GM18508 (cell line): ENCODE results near the gene GPAT3.
"Not testable (repeated sequence)": the region's sequence is repeated elsewhere in the genome, so short reads cannot be mapped to it uniquely, and the experiment has no call there.

Experiments used
- ATAC-seq: cut with Tn5 transposase; IDR thresholded peaks from one replicate; pipeline ENCODE4 v1.9.1; 2021; ENCODE audit warnings: moderate number of reproducible peaks; ENCODE audit not compliant: insufficient read depth, unreplicated experiment

GPAT3 gene

GRCh38 chr4:83591056-83591455, 55.1 kb downstream of the GPAT3 start:
- no peak for ATAC-seq

DNA sequence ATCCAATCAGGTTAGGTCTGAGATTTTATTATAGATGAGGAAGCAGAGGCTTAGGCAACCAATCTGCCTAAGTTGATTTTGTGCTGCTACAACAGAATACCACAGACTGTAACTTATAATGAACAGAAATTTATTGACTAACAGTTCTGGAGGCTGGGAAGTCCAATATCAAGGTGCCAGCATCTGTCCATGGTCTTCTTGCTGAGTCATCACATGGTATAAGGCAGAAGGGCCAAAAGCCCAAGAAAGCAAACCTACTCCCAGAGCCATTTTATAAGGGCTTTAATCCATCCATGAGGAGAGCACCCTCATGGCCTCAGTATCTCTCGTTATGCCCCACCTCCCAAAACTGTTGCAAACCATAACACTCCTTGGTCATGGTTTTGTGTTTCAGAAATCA, 55.8 kb downstream of the GPAT3 start:
- ATAC-seq, result no peak

- ATAC-seq, result peak; percentile 46
Observed at GRCh38 chr4:83599183-83599582, 63.3 kb downstream of the GPAT3 start.

GRCh38 chr4:83603129-83603528, 67.2 kb downstream of the GPAT3 start:
- no peak for ATAC-seq

GRCh38 chr4:83604321-83604720, 68.4 kb downstream of the GPAT3 start:
- ATAC-seq, result no peak

DNA sequence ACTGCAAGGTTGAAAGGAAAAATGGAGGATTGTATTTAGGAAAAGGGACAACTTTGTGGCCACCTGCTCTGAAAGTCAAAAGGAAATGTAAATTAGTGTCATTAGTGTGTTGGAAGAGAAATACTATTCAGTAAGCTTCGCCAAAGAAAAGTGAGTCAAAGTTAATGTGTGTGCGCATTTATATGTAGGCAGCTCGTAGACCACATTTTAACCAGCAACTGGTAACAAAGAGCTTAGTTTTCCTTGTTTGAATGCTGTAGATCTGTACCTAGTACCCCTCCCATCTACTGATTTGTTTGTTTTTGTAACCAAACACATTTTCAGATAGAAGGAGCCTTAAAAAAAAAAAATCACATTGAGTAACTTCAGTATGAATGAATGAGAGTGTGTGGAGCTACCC, 69.3 kb downstream of the GPAT3 start:
- no peak for ATAC-seq

- ATAC-seq, result no peak
Observed at GRCh38 chr4:83605744-83606172, 69.8 kb downstream of the GPAT3 start.

DNA sequence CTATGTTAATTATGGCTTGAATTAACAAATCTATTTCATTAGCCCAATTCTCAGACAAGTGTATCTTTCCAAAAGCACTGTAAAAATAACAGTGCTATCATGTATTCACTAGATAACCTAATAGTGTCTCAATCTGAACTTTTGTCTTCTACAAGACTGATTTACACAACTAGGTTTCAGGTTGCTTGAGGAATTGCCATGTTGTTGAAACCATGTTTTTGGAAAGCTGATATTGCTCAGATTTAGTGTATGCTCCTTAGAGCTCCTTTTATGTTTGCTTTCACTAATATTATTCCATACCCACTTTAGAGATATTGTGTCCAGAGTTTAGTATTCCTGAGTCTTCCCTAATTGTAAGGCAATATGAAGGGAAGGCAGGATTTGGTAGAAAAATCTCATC, 70.6 kb downstream of the GPAT3 start:
- no peak for ATAC-seq

DNA sequence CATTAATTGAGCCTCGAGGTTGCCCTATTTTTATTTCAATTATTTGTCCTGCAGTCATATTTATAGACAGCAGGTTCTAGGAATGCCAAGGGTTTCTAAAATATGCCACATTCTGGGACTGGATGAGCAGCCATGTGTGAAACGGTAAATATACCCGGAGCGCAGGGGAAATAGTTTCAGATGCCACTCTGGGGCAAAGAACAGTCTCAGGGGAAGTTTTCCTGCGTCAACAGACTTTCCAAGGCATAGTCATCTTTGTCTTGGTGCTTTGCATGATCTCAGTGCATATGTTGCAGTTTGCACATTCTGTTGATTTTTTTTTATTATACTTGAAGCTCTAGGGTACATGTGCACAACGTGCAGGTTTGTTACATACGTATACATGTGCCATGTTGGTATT, 71.0 kb downstream of the GPAT3 start:
- no peak for ATAC-seq

GRCh38 chr4:83609365-83609764, 73.5 kb downstream of the GPAT3 start:
- no peak for ATAC-seq

DNA sequence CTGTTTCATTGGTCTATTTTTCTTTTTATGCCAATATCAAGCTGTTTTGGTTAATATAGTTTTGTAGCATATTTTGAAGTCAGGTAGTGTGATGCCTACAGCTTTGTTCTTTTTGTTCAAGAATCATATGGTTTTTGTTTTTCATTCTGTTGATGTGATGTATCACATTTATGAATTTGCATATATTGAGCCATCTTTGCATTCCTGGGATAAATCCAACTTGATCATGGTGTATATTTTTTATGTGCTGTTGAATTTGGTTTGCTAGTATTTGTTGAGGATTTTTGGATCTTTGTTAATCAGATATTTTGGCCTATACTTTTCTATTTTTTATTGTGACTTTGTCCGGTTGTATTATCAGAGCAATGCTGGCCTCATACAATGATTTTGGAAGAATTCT, 74.8 kb downstream of the GPAT3 start:
- no peak for ATAC-seq

DNA sequence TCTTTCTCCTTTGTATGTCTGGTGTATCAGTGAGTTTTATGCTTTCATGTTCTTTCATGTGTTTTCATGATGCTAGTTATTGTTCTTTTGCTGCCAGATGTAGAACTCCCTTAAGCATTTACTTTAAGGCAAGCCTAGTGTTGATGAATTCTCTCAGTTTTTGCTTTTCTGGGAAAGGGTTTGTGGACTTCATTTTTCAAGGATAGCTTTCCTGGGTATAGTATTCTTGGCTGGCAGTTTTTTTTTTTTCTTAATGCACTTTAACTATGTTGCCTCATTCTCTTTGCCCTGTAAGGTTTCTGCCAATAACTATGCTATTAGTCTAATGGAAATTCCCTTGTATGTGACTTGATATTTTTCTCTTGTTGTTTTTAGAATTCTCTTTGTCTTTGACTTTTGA, 77.1 kb downstream of the GPAT3 start:
- ATAC-seq, result no peak

- no peak for ATAC-seq
Observed at GRCh38 chr4:83613994-83614393, 78.1 kb downstream of the GPAT3 start.

- ATAC-seq, result no peak
Observed at GRCh38 chr4:83616252-83616651, 80.3 kb downstream of the GPAT3 start.

DNA sequence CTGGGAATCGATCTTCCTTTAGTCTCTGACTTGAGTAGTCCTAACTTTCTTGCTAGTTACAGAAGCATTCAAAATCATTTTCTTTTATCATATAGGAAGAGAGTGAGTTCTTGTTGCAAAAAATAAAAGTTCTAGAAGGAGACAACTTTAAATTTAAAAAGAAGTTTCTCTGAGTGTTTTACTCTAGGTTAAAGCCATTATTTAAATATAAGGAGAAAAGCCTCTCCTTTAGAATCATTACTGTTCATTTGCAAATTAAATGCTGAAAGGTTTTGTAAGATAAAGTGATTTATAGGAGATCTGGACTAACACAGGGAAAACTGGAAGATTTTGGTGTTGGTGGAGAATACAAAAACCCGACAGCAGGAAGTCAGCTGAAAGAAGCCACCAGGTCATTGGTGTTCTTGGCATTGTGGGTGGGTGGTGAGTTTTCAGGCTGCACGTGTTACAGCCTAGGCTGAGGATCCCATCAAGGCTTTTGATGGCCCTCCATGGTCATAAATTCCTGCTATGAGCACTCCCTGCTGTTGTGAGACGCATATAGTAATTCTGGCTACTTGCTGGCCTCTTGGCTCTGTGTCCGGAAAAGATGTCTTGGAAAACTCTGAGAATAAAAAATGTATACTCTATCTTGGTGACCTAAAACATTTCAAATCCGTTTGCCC, 81.6 kb downstream of the GPAT3 start:
- ATAC-seq, result no peak

- ATAC-seq, result no peak
Observed at GRCh38 chr4:83618431-83618830, 82.5 kb downstream of the GPAT3 start.

- ATAC-seq, result no peak
Observed at GRCh38 chr4:83618991-83619645, 83.2 kb downstream of the GPAT3 start.

- ATAC-seq, result not testable (repeated sequence)
Observed at GRCh38 chr4:83622127-83622526, 86.2 kb downstream of the GPAT3 start.

- no peak for ATAC-seq
Observed at GRCh38 chr4:83625821-83626220, 89.9 kb downstream of the GPAT3 start.

DNA sequence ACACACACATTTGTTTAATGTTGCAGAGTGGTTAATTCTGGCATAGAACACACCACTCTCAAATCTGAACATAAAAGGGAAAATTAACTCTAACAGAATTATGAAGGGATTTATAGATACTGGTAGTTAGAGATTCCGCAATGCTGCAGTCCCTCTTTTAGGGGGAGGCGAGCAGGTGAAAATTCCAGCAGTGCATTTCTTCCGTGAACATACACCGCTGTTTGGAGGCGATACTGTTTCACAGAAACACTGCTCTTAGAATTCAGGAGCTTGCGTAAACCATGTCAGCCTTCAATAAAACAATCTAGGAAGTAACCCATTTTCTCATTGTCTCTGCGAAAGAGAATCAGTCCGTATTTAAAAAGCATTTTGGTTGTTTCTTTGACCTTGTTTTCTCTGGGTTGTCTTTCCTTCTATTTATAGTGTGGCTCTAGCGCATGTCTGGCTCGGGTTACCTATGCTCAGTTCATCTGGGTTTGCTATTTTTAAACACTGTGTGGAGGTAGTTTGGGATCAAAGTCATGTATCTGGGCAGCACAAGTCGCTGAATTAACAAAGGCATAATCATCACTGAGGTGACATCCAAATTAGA, 90.4 kb downstream of the GPAT3 start:
- no peak for ATAC-seq

GRCh38 chr4:83629945-83630721, 94.2 kb downstream of the GPAT3 start:
- ATAC-seq, result no peak
